Measurements from ENCODE around the gene HDAC1.

DNA sequence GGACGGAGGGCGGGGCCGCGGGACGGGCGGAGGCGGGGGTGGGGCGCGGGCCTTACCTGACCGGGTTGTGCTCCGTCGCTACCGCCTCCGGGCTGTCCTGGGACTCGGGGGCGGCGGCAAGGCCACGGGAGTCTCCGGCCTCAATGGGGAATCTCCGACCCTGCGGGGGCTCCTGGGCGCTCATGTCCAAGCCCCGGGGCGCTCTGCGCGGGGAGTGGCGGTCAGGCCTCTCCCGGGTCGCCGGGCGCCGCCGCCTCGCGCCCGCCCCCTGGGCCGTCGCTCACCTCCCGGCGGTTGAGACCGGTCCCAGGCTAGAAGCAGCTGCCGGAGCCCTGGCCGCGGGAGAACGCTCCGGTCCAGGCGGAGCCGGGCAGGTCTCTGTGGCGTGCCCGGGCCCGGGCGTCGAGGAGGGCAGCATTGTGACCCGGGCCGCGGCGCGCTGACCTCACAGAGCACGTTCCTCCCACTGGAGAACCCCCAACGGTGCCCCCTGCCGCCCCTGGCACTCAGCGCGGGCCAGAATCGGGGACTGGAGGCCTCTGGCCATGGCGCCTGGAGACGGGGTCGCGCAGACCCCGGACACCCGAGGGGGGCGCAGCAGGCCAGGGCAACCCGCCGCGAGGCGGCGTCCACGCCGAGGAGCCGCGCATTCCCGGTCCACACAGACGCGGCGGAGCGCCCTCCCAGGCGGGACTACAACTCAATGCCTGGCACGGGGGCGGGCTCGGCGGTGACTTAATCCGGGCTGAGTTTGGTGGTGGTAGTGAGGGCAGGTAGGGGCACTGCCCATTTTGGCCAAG, 70.0 kb downstream of the HDAC1 start:
- TF ChIP-seq, protein P1, sequence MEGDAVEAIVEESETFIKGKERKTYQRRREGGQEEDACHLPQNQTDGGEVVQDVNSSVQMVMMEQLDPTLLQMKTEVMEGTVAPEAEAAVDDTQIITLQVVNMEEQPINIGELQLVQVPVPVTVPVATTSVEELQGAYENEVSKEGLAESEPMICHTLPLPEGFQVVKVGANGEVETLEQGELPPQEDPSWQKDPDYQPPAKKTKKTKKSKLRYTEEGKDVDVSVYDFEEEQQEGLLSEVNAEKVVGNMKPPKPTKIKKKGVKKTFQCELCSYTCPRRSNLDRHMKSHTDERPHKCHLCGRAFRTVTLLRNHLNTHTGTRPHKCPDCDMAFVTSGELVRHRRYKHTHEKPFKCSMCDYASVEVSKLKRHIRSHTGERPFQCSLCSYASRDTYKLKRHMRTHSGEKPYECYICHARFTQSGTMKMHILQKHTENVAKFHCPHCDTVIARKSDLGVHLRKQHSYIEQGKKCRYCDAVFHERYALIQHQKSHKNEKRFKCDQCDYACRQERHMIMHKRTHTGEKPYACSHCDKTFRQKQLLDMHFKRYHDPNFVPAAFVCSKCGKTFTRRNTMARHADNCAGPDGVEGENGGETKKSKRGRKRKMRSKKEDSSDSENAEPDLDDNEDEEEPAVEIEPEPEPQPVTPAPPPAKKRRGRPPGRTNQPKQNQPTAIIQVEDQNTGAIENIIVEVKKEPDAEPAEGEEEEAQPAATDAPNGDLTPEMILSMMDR (IDR thresholded peaks at IDR 0.05; ENCODE audit: low read depth, low read length, missing input control): peak; percentile 20
- TF ChIP-seq RAD21 (IDR thresholded peaks at IDR 0.05) (peak; percentile 27 to 53), RXRA (IDR thresholded peaks at IDR 0.05) (no peak), SP1 (IDR thresholded peaks at IDR 0.05) (no peak), FOXA1 (IDR thresholded peaks at IDR 0.05) (no peak), FOXA2 (IDR thresholded peaks at IDR 0.05) (no peak), NR2F2 (IDR thresholded peaks at IDR 0.05) (no peak), YY1 (IDR thresholded peaks at IDR 0.05) (peak; percentile 14), JUND (IDR thresholded peaks at IDR 0.05) (no peak)
- TF ChIP-seq, protein P2, sequence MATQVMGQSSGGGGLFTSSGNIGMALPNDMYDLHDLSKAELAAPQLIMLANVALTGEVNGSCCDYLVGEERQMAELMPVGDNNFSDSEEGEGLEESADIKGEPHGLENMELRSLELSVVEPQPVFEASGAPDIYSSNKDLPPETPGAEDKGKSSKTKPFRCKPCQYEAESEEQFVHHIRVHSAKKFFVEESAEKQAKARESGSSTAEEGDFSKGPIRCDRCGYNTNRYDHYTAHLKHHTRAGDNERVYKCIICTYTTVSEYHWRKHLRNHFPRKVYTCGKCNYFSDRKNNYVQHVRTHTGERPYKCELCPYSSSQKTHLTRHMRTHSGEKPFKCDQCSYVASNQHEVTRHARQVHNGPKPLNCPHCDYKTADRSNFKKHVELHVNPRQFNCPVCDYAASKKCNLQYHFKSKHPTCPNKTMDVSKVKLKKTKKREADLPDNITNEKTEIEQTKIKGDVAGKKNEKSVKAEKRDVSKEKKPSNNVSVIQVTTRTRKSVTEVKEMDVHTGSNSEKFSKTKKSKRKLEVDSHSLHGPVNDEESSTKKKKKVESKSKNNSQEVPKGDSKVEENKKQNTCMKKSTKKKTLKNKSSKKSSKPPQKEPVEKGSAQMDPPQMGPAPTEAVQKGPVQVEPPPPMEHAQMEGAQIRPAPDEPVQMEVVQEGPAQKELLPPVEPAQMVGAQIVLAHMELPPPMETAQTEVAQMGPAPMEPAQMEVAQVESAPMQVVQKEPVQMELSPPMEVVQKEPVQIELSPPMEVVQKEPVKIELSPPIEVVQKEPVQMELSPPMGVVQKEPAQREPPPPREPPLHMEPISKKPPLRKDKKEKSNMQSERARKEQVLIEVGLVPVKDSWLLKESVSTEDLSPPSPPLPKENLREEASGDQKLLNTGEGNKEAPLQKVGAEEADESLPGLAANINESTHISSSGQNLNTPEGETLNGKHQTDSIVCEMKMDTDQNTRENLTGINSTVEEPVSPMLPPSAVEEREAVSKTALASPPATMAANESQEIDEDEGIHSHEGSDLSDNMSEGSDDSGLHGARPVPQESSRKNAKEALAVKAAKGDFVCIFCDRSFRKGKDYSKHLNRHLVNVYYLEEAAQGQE (IDR thresholded peaks at IDR 0.05): no peak
- TF ChIP-seq, protein P3, sequence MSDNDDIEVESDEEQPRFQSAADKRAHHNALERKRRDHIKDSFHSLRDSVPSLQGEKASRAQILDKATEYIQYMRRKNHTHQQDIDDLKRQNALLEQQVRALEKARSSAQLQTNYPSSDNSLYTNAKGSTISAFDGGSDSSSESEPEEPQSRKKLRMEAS (IDR thresholded peaks at IDR 0.05): no peak
- TF ChIP-seq, protein P4, sequence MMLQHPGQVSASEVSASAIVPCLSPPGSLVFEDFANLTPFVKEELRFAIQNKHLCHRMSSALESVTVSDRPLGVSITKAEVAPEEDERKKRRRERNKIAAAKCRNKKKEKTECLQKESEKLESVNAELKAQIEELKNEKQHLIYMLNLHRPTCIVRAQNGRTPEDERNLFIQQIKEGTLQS (IDR thresholded peaks at IDR 0.05): no peak
- TF ChIP-seq, protein P5, sequence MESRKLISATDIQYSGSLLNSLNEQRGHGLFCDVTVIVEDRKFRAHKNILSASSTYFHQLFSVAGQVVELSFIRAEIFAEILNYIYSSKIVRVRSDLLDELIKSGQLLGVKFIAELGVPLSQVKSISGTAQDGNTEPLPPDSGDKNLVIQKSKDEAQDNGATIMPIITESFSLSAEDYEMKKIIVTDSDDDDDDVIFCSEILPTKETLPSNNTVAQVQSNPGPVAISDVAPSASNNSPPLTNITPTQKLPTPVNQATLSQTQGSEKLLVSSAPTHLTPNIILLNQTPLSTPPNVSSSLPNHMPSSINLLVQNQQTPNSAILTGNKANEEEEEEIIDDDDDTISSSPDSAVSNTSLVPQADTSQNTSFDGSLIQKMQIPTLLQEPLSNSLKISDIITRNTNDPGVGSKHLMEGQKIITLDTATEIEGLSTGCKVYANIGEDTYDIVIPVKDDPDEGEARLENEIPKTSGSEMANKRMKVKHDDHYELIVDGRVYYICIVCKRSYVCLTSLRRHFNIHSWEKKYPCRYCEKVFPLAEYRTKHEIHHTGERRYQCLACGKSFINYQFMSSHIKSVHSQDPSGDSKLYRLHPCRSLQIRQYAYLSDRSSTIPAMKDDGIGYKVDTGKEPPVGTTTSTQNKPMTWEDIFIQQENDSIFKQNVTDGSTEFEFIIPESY (IDR thresholded peaks at IDR 0.05): no peak

Data from liver (tissue), 3 donors.